Measurements from ENCODE around the gene CMTM4.
"Not testable (repeated sequence)": the region's sequence is repeated elsewhere in the genome, so short reads cannot be mapped to it uniquely, and the experiment has no call there.

Gene CMTM4

GRCh38 chr16:66592814-66593213, 103.7 kb downstream of the CMTM4 start:
- no peak for DNase-seq (ENCODE audit: low read depth)

- DNase-seq (ENCODE audit: low read depth), result no peak
Observed at GRCh38 chr16:66592241-66592640, 104.3 kb downstream of the CMTM4 start.

GRCh38 chr16:66591018-66591417, 105.5 kb downstream of the CMTM4 start:
- no peak for DNase-seq (ENCODE audit: low read depth)

GRCh38 chr16:66590322-66590721, 106.2 kb downstream of the CMTM4 start:
- DNase-seq (ENCODE audit: low read depth), result no peak

GRCh38 chr16:66588981-66589713, 107.4 kb downstream of the CMTM4 start:
- DNase-seq (ENCODE audit: low read depth), result peak; percentile 37

GRCh38 chr16:66587881-66588600, 108.5 kb downstream of the CMTM4 start:
- no peak for DNase-seq (ENCODE audit: low read depth)

GRCh38 chr16:66585481-66586239, 110.9 kb downstream of the CMTM4 start:
- DNase-seq (ENCODE audit: low read depth), result no peak

GRCh38 chr16:66581246-66581952, 115.1 kb downstream of the CMTM4 start:
- no peak for DNase-seq (ENCODE audit: low read depth)

GRCh38 chr16:66580605-66581209, 115.8 kb downstream of the CMTM4 start:
- DNase-seq (ENCODE audit: low read depth), result peak; percentile 83

GRCh38 chr16:66578651-66579531, 117.7 kb downstream of the CMTM4 start, which contains the start of gene CMTM2:
TSS of gene CMTM2 (plus strand) at chr16:66579463. CDS start at chr16:66579608, 145 bp downstream.
- no peak for DNase-seq (ENCODE audit: low read depth)

- no peak for DNase-seq (ENCODE audit: low read depth)
Observed at GRCh38 chr16:66576296-66576695, 120.2 kb downstream of the CMTM4 start.

- DNase-seq (ENCODE audit: low read depth), result no peak
Observed at GRCh38 chr16:66575060-66575459, 121.5 kb downstream of the CMTM4 start.

- DNase-seq (ENCODE audit: low read depth), result no peak
Observed at GRCh38 chr16:66574531-66574930, 122.0 kb downstream of the CMTM4 start.

- DNase-seq (ENCODE audit: low read depth), result no peak
Observed at GRCh38 chr16:66574081-66574480, 122.5 kb downstream of the CMTM4 start.

- DNase-seq (ENCODE audit: low read depth), result no peak
Observed at GRCh38 chr16:66572356-66572755, 124.2 kb downstream of the CMTM4 start.

- DNase-seq (ENCODE audit: low read depth), result peak; percentile 68
Observed at GRCh38 chr16:66569827-66570405, 126.6 kb downstream of the CMTM4 start.

GRCh38 chr16:66569131-66569530, 127.4 kb downstream of the CMTM4 start:
- DNase-seq (ENCODE audit: low read depth), result peak; percentile 72

GRCh38 chr16:66568355-66568754, 128.2 kb downstream of the CMTM4 start:
- peak; percentile 43 for DNase-seq (ENCODE audit: low read depth)

GRCh38 chr16:66567270-66567669, 129.3 kb downstream of the CMTM4 start:
- not testable (repeated sequence) for DNase-seq (ENCODE audit: low read depth)
